GM12891 (cell line): ENCODE measurements around the gene CNPY1.

Experiments
- PAX5 ChIP-seq: IDR thresholded peaks from 2 replicates; pipeline ENCODE4 v1.6.1; 2011; ENCODE audit warnings: low read length, moderate library complexity, mild to moderate bottlenecking; ENCODE audit not compliant: insufficient read depth, severe bottlenecking
- POLR2A ChIP-seq: IDR thresholded peaks from 2 replicates; pipeline ENCODE4 v1.6.1; 2011; ENCODE audit warnings: low read depth, low read length, control low read depth
- POLR2AphosphoS5 ChIP-seq: IDR thresholded peaks from 2 replicates; pipeline ENCODE4 v1.6.1; 2011; ENCODE audit warnings: low read depth, low read length, control low read depth
- POU2F2 ChIP-seq: IDR thresholded peaks from 2 replicates; pipeline ENCODE4 v1.6.1; 2011; ENCODE audit warnings: low read depth, mild to moderate bottlenecking, control low read depth, low read length, moderate library complexity
- SPI1 ChIP-seq: IDR thresholded peaks from 2 replicates; pipeline ENCODE4 v1.6.1; 2011; ENCODE audit warnings: low read depth, low read length, control low read depth
- TAF1 ChIP-seq: IDR thresholded peaks from 2 replicates; pipeline ENCODE4 v1.6.1; 2011; ENCODE audit warnings: low read depth, low read length, control low read depth

GRCh38 chr7:155550916-155551315 is 4.6 kb upstream of the CNPY1 start:
- no peak for TF ChIP-seq POLR2AphosphoS5
- no peak for TF ChIP-seq POLR2A
- no peak for TF ChIP-seq PAX5
- no peak for TF ChIP-seq TAF1
- TF ChIP-seq POU2F2, result no peak
- TF ChIP-seq SPI1, result no peak
